Mesodermal cell (in vitro differentiated cells): ENCODE results near the gene MTG2.
A peak's percentile ranks its signal among the peaks of the same experiment; 100 is the strongest.

ENCODE experiments used
- H3K27ac ChIP-seq: 2 replicates; pipeline ENCODE4 v1.7.0; 2013; ENCODE audit warnings: mild to moderate bottlenecking, low read depth, low read length, moderate library complexity; ENCODE audit not compliant: severe bottlenecking
- H3K36me3 ChIP-seq: 2 replicates; pipeline ENCODE4 v1.7.1; 2013; ENCODE audit warnings: mild to moderate bottlenecking, low read length, moderate library complexity; ENCODE audit not compliant: control insufficient read depth, insufficient read depth
- H3K4me1 ChIP-seq: one replicate; pipeline ENCODE4 v1.7.1; 2013; ENCODE audit warnings: mild to moderate bottlenecking, low read length; ENCODE audit not compliant: insufficient read depth, control insufficient read depth, poor library complexity, severe bottlenecking
- H3K4me3 ChIP-seq: 2 replicates; pipeline ENCODE4 v1.7.0; 2013; ENCODE audit warnings: low read length, control low read depth, mild to moderate bottlenecking; ENCODE audit not compliant: insufficient read depth, poor library complexity, severe bottlenecking; ENCODE audit errors: extremely low read depth
- H3K9me3 ChIP-seq: 2 replicates; pipeline ENCODE4 v1.7.1; 2013; ENCODE audit warnings: mild to moderate bottlenecking, low read length, moderate library complexity; ENCODE audit not compliant: control insufficient read depth
- whole genome bisulfite sequencing, 2 experiments: methylation state at CpG; one replicate each; pipeline ENCODE4 v1.1.5; 2013; ENCODE audit warnings: missing lambda C conversion rate in 2 of 2; ENCODE audit not compliant: insufficient coverage in 2 of 2; 5-methylcytosine and 5-hydroxymethylcytosine counted together

Gene MTG2

DNA sequence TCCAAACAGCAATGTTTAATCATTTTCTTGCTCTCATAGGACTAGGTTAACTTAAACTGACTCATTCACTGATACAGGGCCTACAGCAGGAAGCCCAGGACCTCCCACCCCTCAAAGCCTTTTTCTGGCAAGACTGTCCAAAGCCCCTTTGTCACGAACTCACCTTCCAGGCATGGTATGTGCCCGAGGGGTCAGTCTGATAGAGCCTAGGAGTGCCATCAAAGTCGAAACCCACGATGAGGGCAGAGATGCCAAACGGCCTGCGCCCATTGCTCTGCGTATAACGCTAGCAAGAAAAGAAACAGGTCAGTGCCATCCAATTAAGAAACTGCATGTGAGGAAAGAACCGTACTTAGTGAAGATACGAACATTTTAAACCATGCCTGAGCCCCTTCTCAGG lies 43.9 kb upstream of the MTG2 start:
- WGBS, 2 experiments: 93 to 98% methylated on average over 9 to 10 of the region's 10 CpGs
- H3K4me3 ChIP-seq: no peak overlapping the region
- peaks cover 74% of the 10 kb centered on the region for H3K36me3 ChIP-seq
- H3K4me1 ChIP-seq: peaks cover 9% of the 10 kb centered on the region
- H3K9me3 ChIP-seq: no peaks in the 10 kb centered on the region
- H3K27ac ChIP-seq: no peak overlapping the region

GRCh38 chr20:62139636-62140035 lies 43.2 kb upstream of the MTG2 start:
- Histone ChIP-seq H3K4me3 (no peak overlapping the region), H3K9me3 (no peaks in the 10 kb centered on the region), H3K36me3 (peaks cover 67% of the 10 kb centered on the region), H3K27ac (no peak overlapping the region), H3K4me1 (peaks cover 11% of the 10 kb centered on the region)
- WGBS, 2 experiments: 96 to 98% methylated on average over 8 to 10 of the region's 13 CpGs

DNA sequence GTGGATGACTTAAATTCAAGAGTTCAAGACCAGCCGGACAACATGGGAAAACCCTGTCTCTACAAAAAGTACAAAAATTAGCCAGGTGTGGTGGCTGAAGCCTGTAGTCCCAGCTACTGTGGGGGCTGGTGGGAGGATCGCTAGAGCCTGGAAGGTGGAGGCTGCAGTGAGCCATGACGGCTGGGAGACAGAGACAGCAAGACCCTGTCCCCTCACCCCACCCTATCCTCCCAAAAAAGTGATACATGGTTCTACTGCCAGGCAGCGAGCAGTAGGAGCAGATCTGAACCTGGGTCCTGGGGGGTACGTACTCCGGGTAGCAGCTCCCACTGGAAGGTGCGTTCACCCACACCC lies 41.8 kb upstream of the MTG2 start:
- Histone ChIP-seq H3K9me3 (no peaks in the 10 kb centered on the region), H3K36me3 (peaks cover 64% of the 10 kb centered on the region), H3K4me1 (peaks cover 18% of the 10 kb centered on the region), H3K27ac (no peak overlapping the region), H3K4me3 (peak overlapping the region; percentile 77)
- WGBS, 2 experiments: 96 to 100% methylated on average over 4 to 5 of the region's 7 CpGs

DNA sequence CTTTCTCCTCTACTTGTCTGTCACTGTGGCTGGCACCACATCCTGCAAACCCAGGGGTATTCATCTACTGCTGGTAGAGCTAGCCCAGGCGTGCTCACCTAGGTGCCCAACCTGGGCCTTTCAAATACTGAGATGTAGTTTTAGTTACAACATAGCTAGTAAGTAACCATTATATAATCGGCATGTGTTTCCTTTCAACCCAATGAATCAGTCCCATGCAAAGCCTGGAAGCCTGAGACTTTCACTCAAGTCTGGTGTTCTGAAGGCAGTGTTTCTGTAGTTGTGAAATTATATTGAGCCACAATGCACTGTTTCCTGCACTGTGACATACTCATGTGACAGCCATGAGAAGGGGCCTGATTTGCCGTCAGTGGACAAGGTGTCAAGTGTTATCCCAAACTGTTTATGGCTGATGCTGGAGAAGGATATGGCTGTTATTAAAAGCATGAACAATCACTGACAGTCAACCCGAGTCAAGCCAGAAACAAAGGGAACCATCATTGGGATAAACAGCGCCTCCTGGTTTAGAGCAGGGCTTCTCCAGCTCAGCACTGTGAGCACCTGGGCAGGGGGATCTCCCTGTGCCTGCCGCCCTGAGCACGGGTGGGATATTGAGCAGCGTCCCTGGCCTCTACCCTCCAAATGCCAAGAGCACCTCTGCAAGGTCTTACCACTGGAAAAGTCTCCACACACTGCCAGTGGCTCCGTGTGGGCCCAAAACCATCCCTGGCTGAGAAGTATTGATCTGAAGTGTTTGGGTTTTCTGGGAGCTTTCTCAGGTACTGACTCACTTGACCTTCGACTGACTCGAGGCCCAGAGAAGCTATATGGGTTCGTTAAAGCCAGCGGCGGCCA lies 41.2 kb upstream of the MTG2 start:
- Histone ChIP-seq H3K4me1 (peaks cover 18% of the 10 kb centered on the region), H3K9me3 (no peaks in the 10 kb centered on the region), H3K36me3 (peaks cover 63% of the 10 kb centered on the region), H3K4me3 (peak overlapping the region; percentile 77), H3K27ac (peak overlapping the region; percentile 93)
- WGBS, 2 experiments: 13 to 21% methylated on average over 5 to 9 of the region's 14 CpGs

- Histone ChIP-seq H3K4me3 (peak overlapping the region; percentile 77), H3K27ac (peak overlapping the region; percentile 93), H3K36me3 (peaks cover 55% of the 10 kb centered on the region), H3K4me1 (peaks cover 18% of the 10 kb centered on the region), H3K9me3 (no peaks in the 10 kb centered on the region)
- 0 to 2% methylated on average over 48 to 60 of the region's 71 CpGs for WGBS, 2 experiments
Observed at GRCh38 chr20:62142252-62143080, 40.4 kb upstream of the MTG2 start.

- Histone ChIP-seq H3K9me3 (no peaks in the 10 kb centered on the region), H3K27ac (peak within 1 kb of the TSS; percentile 93), H3K4me1 (peaks cover 18% of the 10 kb centered on the region), H3K36me3 (peaks cover 46% of the 10 kb centered on the region), H3K4me3 (peak within 1 kb of the TSS; percentile 77)
- WGBS, 2 experiments: 0% methylated on average over 72 to 122 of the region's 148 CpGs
Observed at GRCh38 chr20:62143081-62143956, 39.5 kb upstream of the MTG2 start, which contains the start of the genes PSMA7 and SS18L1. TSS of gene PSMA7 (minus strand) at chr20:62143394. CDS start at chr20:62143303, 91 bp downstream. TSS of gene SS18L1 (plus strand) at chr20:62143769. CDS start at chr20:62143821, 52 bp downstream.

- H3K9me3 ChIP-seq: no peaks in the 10 kb centered on the region
- no peak overlapping the region for H3K27ac ChIP-seq
- peaks cover 26% of the 10 kb centered on the region for H3K4me1 ChIP-seq
- H3K36me3 ChIP-seq: peaks cover 38% of the 10 kb centered on the region
- peak overlapping the region; percentile 77 for H3K4me3 ChIP-seq
- 1 to 2% methylated on average over 65 to 102 of the region's 104 CpGs for WGBS, 2 experiments
Observed at GRCh38 chr20:62143957-62144825, 38.6 kb upstream of the MTG2 start.

GRCh38 chr20:62145688-62146018 lies 37.2 kb upstream of the MTG2 start:
- H3K9me3 ChIP-seq: no peaks in the 10 kb centered on the region
- no peak overlapping the region for H3K27ac ChIP-seq
- H3K36me3 ChIP-seq: peaks cover 24% of the 10 kb centered on the region
- 97 to 100% methylated on average over 5 to 6 of the region's 7 CpGs for WGBS, 2 experiments
- H3K4me1 ChIP-seq: peaks cover 33% of the 10 kb centered on the region
- H3K4me3 ChIP-seq: no peak overlapping the region

DNA sequence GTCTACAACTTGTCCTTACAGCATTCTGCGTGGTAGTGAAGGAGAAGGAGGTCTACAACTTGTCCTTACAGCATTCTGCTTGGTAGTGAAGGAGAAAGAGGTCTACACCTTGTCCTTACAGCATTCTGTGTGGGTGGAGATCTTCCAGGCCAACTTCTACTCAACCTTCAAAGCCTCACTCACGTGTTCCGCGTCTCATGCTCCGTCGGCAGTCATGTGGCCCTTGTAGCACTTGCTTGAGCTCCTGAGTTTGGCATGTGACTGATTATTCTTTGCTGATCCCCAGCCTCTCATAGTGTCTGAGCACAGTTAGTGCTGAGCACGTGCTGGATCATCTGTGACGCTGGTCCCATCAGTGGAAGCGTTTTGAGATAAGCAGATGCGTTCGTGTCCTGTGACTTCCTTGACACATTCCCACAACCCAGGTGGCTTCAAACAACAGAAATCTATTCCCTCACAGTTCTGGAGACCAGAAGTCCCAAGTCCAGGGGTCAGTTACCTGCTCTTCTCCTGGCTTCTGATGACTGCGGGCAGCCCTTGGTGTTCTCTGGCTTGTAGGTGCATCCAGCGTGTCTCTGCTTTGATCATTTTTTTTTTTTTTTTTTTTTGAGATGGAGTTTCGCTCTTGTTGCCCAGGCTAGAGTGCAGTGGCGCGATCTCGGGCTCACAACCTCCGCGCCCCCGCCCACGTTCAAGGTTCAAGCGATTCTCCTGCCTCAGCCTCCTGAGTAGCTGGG lies 36.6 kb upstream of the MTG2 start:
- Histone ChIP-seq H3K4me3 (no peak overlapping the region), H3K9me3 (no peaks in the 10 kb centered on the region), H3K4me1 (peaks cover 28% of the 10 kb centered on the region), H3K27ac (no peak overlapping the region), H3K36me3 (peaks cover 24% of the 10 kb centered on the region)
- 92 to 95% methylated on average over 17 to 20 of the region's 22 CpGs for WGBS, 2 experiments
